CD4-positive, alpha-beta T cell (primary cell): ENCODE results near the gene AQR. TPM values are rescaled to one million over a fixed set of nuclear protein-coding genes. Genes with fewer than 3 reads are reported as not detected.

Source experiments
- ATAC-seq: fragments of 200-7000 bp; cut with Tn5 transposase; one replicate; pipeline ENCODE4 v1.10.0; 2022; ENCODE audit warnings: mild to moderate bottlenecking; ENCODE audit not compliant: poor library complexity
- CTCF ChIA-PET: fragments of 350-600 bp; sonication (Branson Sonifier 250); formaldehyde crosslinking; loops from one replicate; lab custom pipeline; 2021; ENCODE audit warnings: antibody characterized with exemption, inconsistent platforms; lab: Charles Lee
- POLR2A ChIA-PET: fragments of 350-600 bp; sonication (Branson Sonifier 250); formaldehyde crosslinking; loops from one replicate; lab custom pipeline; 2021; ENCODE audit warnings: antibody characterized with exemption, inconsistent platforms; lab: Charles Lee
- DNase-seq, 14 experiments: peaks; one replicate each; pipeline ENCODE4 v3.0.0-alpha.2; 2013 to 2020; ENCODE audit warnings: mixed read lengths in 2 of 14
- H3K27ac ChIP-seq, 2 donors: one replicate each; pipeline versions ENCODE4 v1.5.1 to v1.7.0; 2013; ENCODE audit warnings: low read length in 2 of 2, low read depth in 1 of 2, mild to moderate bottlenecking in 1 of 2
- H3K27me3 ChIP-seq, 2 experiments: 1 replicate in 1 of 2; 2 replicates in 1 of 2; pipeline versions ENCODE4 v1.6.1 to v1.7.0; 2013; ENCODE audit warnings: low read length in 2 of 2, control low read depth in 1 of 2, mild to moderate bottlenecking in 1 of 2, moderate library complexity in 1 of 2; ENCODE audit not compliant: insufficient read depth in 2 of 2, control insufficient read depth in 1 of 2
- H3K36me3 ChIP-seq: one replicate; pipeline ENCODE4 v1.6.1; 2013; ENCODE audit warnings: low read length, control low read depth; ENCODE audit not compliant: insufficient read depth
- H3K4me1 ChIP-seq: one replicate; pipeline ENCODE4 v1.6.1; 2013; ENCODE audit warnings: low read length, control low read depth; ENCODE audit not compliant: insufficient read depth
- H3K4me3 ChIP-seq: one replicate; pipeline ENCODE4 v1.5.1; 2013; ENCODE audit warnings: mild to moderate bottlenecking, low read length, moderate library complexity
- H3K9me3 ChIP-seq, 2 experiments: 1 replicate in 1 of 2; 2 replicates in 1 of 2; pipeline versions ENCODE4 v1.6.1 to v1.7.0; 2013; ENCODE audit warnings: low read length in 2 of 2, mild to moderate bottlenecking in 2 of 2, control low read depth in 1 of 2, moderate library complexity in 1 of 2; ENCODE audit not compliant: control insufficient read depth in 1 of 2, insufficient read depth in 1 of 2
- H3K27ac Mint-ChIP-seq: one replicate; pipeline ENCODE4 v1.8.0; 2020; ENCODE audit warnings: mixed read lengths
- H3K27me3 Mint-ChIP-seq: one replicate; pipeline ENCODE4 v1.8.0; 2021; ENCODE audit warnings: mixed read lengths
- H3K36me3 Mint-ChIP-seq: one replicate; pipeline ENCODE4 v1.8.0; 2021; ENCODE audit warnings: low read depth, mixed read lengths
- H3K4me1 Mint-ChIP-seq: one replicate; pipeline ENCODE4 v1.8.0; 2021; ENCODE audit warnings: low read depth, mixed read lengths
- H3K4me3 Mint-ChIP-seq: one replicate; pipeline ENCODE4 v1.8.0; 2020; ENCODE audit warnings: mild to moderate bottlenecking, mixed read lengths
- H3K9me3 Mint-ChIP-seq: one replicate; pipeline ENCODE4 v1.8.0; 2020; ENCODE audit warnings: mixed read lengths
- CTCF ChIP-seq: fragments of 200-600 bp; IDR thresholded peaks from one replicate; pipeline ENCODE4 v1.8.0; 2022; ENCODE audit warnings: antibody characterized with exemption, mild to moderate bottlenecking
- intact Hi-C, 2 experiments: fragments of 100-400 bp; cut with DNase I in 1 of 2; cut with micrococcal nuclease in 1 of 2; formaldehyde crosslinking; loops; one replicate each; pipeline versions ENCODE4 v1.15.1 to v1.9.0; 2023 to 2025; cut with DNase I, micrococcal nuclease
- total RNA-seq, 174 experiments: library from RNA in 2 of 174; stranded (reverse) in 2 of 174; gene quantifications; one replicate each; pipeline ENCODE4 v1.2.3 and lab custom pipeline; 2021 to 2026

Gene AQR
- total RNA-seq, 2 experiments from 2014 or later = 40.4 to 40.7 TPM

- Mint-ChIP-seq H3K9me3 (no peaks in the 10 kb centered on the region), H3K4me1 (no peaks in the 10 kb centered on the region), H3K27me3 (no peaks in the 10 kb centered on the region), H3K36me3 (peaks cover 69% of the 10 kb centered on the region), H3K4me3 (no peak overlapping the region), H3K27ac (no peak overlapping the region)
- ChIA-PET POLR2A (no interaction called here), CTCF (no interaction called here)
- TF ChIP-seq CTCF = no peak
- Histone ChIP-seq H3K9me3 (no peaks in the 10 kb centered on the region), H3K4me3 (no peak overlapping the region), H3K27ac (no peak overlapping the region), H3K27me3 (no peaks in the 10 kb centered on the region), H3K36me3 (peaks cover 51% of the 10 kb centered on the region), H3K4me1 (no peaks in the 10 kb centered on the region)
- intact Hi-C loops = no loop called here
- DNase-seq = no peak
- ATAC-seq = no peak
Measured at GRCh38 chr15:34855893-34856292, 113.6 kb downstream of the AQR start.

- no peak for TF ChIP-seq CTCF
- intact Hi-C loops = no loop called here
- H3K27ac Mint-ChIP-seq = no peak overlapping the region
Measured at GRCh38 chr15:34855413-34855812, 114.1 kb downstream of the AQR start.

GRCh38 chr15:34854232-34854631 is 115.3 kb downstream of the AQR start:
- ChIA-PET CTCF (no interaction called here), POLR2A (no interaction called here)
- Mint-ChIP-seq H3K27me3 (no peaks in the 10 kb centered on the region), H3K9me3 (no peaks in the 10 kb centered on the region), H3K4me3 (no peak overlapping the region), H3K36me3 (peaks cover 58% of the 10 kb centered on the region), H3K27ac (no peak overlapping the region), H3K4me1 (no peaks in the 10 kb centered on the region)
- DNase-seq = no peak
- Histone ChIP-seq H3K4me1 (no peaks in the 10 kb centered on the region), H3K4me3 (no peak overlapping the region), H3K27ac (no peak overlapping the region), H3K27me3 (no peaks in the 10 kb centered on the region), H3K9me3 (no peaks in the 10 kb centered on the region), H3K36me3 (peaks cover 37% of the 10 kb centered on the region)
- ATAC-seq = no peak
- intact Hi-C loops = no loop called here
- no peak for TF ChIP-seq CTCF

More at GRCh38 chr15:34855413-34855812, 114.1 kb downstream of the AQR start:
- Histone ChIP-seq H3K36me3 (peaks cover 46% of the 10 kb centered on the region), H3K4me3 (no peak overlapping the region), H3K9me3 (no peaks in the 10 kb centered on the region), H3K27ac (no peak overlapping the region), H3K27me3 (no peaks in the 10 kb centered on the region), H3K4me1 (no peaks in the 10 kb centered on the region)
- Mint-ChIP-seq H3K36me3 (peaks cover 69% of the 10 kb centered on the region), H3K4me1 (no peaks in the 10 kb centered on the region), H3K9me3 (no peaks in the 10 kb centered on the region), H3K27me3 (no peaks in the 10 kb centered on the region), H3K4me3 (no peak overlapping the region)
- ATAC-seq (no peak), DNase-seq (no peak)
- POLR2A ChIA-PET = no interaction called here
- CTCF ChIA-PET = no interaction called here
